Measurements from ENCODE around the gene PKD1.

The PKD1 gene

DNA sequence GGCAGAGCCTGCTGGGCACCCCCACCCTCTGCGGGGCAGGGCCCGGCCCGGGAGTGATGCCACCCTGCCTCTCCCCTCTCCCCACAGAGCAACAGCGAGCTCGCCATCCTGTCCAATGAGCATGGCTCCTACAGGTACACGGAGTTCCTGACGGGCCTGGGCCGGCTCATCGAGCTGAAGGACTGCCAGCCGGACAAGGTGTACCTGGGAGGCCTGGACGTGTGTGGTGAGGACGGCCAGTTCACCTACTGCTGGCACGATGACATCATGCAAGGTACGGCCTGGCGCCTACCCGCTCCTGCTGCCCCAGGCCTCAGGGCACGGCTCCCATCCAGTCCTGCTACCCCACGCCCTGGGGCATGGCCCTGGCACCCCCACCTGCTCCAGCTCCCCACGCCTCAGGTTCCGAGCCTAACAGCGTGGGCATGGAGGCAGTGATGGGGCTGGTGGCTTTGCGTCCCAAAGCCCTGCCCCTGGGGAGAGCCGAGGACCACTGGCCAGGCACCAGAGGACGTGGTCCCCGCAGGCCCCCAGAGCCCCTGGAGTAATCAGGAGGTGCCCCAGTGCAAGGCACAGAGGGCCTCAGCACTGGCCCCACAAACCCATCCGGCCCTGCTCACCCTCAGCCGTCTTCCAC, 49.5 kb downstream of the PKD1 start:
- FAIRE-seq, result no peak

DNA sequence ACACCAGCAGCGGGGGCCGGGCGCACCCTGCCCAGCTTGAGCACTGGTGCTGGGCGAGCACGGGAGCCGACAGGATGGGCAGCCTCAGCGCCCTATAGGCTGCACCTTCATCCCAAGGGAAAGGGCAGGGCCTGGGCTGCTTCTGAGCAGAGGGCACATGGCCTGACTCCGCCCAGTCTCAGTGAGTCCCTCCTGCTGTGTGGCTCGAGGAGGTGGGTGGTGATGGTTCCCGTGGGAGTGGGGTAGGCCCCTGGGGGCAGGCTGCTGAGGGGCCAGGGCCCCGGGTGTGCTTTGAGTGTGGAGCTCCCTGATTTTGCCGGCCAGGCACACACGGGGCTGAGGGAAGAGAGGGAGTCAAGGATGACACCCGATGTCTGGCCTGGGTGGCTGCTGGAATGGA, 50.0 kb downstream of the PKD1 start:
- FAIRE-seq, result no peak

DNA sequence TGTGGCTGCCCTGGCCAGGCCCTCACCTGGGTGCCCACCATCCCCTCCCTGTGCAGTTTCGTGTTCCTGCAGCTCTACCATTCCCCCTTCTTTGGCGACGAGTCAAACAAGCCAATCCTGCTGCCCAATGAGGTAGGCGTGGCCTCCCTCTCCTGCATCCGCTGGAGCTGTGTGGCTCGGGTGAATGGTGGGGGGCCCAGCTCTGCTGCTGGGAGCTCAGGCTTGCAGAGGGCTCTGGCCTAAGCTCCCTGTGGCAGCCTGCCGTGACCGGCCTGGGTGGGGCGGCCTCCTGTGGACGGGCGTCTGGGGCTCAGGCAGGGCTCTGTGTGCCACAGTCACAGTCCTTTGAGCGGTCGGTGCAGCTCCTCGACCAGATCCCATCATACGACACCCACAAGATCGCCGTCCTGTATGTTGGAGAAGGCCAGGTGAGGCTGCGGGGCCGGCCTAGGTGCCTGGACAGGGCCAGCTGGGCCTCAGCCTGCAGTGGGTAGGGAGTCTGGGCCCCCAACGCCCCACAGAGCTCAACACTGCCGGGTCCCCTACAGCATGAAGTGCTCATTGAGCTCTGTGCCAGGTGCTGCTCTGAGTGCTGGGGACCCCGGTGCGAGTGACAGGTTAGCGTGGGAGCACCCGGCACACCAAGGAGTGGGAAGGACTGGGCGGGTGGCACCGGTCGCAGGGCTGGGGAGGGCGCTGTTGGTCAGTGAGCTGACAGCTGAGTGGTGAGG, 50.6 kb downstream of the PKD1 start:
- FAIRE-seq, result no peak

- FAIRE-seq, result no peak
These were observed 51.6 kb downstream of the PKD1 start for GRCh38 chr16:2083876-2084780.

- no peak for FAIRE-seq
These were observed 52.3 kb downstream of the PKD1 start for GRCh38 chr16:2083409-2083808.

GRCh38 chr16:2082983-2083364, 52.7 kb downstream of the PKD1 start:
- FAIRE-seq, result no peak

DNA sequence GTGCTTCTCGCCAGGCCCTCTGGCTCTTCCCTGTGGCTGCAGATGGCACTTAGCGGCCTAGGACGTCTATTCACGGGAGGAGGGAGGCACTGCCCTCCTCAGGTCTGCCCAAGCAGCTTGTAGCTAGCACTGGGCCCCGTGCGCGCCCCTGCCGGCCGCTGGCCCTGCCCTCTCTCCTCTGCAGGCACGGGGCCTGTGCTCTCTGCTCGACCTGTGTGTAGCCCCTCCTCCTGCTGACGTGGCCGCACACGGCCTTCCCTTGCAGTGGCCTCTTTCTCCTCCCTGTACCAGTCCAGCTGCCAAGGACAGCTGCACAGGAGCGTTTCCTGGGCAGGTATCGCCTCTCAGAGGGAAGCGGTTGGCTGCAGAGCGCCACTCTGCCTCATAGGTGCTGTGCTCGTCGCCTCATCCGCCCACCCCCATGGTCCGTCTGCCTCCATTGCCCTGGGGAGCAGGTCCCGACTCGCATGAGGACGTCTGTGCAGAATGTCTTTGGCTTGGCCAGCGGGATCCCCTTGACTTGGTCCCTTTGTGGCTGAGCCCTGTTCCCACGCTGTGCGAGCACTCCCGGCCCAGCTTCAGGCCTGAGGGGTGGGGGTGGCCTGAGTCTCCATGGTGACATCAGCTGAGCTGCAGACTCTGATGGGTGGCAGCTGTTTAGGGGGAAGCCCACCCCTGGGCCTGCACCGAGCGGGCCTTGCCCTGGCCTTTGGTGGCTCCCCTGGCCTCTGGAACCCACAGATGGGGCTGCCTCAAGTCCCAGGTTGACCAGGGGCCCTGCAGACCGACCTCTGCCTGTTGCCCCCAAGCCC, 53.3 kb downstream of the PKD1 start:
- FAIRE-seq, result no peak

DNA sequence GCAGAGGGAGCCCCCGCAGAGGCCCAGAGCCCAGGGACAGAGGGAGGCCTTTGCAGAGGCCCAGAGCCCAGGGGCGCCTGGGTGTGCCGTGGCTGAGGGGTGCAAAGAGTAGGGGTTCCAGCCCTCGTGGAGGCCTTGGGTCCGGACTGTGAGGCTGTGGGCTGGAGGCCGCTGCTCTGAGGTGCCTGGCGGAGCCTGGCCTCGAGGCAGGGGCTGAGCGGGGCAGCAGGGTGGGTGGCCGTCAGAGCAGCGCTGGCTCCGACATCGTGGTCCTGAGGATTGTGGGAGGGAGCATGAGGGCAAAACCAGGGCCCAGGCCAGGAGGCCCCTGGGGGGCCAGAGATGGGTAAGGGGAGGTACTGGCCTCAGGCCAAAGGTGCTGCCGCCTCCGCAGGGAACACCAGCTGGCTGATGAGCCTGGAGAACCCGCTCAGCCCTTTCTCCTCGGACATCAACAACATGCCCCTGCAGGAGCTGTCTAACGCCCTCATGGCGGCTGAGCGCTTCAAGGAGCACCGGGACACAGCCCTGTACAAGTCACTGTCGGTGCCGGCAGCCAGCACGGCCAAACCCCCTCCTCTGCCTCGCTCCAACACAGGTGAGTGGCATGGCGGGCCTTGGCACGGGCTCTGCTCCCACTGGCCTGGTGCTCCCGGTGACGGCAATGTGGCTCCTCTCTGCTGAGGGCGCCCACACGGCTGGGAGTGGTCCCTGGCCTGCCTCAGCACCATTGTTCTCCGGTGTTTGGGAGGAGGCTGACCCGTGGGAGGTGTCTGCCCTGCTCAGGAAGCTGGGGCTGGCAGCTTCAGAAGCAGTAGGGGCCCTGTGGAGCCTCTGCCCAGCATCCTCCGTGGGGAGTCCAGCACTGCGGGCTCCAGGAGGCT, 54.3 kb downstream of the PKD1 start:
- no peak for FAIRE-seq

GRCh38 chr16:2079991-2080390, 55.7 kb downstream of the PKD1 start:
- no peak for FAIRE-seq

- no peak for FAIRE-seq
These were observed 56.3 kb downstream of the PKD1 start for GRCh38 chr16:2079311-2079800.

- FAIRE-seq, result no peak
These were observed 57.0 kb downstream of the PKD1 start for GRCh38 chr16:2078691-2079090.

DNA sequence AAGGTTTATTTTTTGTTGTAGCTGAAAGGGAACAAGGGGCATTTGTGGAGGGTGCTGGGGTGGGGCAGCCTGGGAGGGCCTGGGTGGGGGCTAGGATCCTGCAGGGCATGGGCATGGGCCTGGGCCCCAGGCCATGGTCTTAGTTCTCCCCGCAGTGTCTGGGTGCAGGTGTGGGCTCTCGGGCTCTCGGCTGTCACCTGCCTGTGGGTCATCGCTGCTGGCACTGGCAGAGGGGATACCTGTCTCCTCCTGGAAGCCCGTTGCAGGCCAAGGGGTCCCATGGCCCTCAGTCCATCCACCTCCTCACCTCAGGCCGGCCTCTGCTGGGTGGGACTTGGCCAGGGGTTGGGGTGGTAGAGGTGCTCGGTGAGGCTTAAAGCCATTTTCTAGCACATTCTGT, 57.6 kb downstream of the PKD1 start:
- FAIRE-seq, result no peak

- FAIRE-seq, result no peak
These were observed 58.0 kb downstream of the PKD1 start for GRCh38 chr16:2077696-2078095.

DNA sequence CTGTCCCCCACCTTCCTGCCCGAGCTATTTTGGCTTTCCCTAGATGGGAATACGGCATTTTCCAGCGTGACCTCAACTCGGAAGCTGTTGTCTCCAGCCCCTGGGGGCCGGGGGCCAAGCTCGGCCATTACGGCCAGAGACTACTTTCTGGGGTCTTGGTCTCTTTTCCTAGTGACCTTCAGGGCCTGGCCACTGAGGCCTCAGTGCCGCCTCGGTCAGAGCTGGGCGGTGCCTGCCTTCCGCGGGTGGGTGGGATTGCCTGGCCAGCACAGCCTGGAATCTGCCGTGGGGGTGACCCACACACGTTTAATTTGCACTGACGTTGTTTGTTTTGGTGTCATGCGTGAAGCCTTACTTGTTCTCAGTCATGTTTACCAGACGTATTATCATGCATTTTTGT, 58.7 kb downstream of the PKD1 start:
- no peak for FAIRE-seq

GRCh38 chr16:2076072-2076865, 59.4 kb downstream of the PKD1 start:
- FAIRE-seq, result no peak

GRCh38 chr16:2075631-2076030, 60.1 kb downstream of the PKD1 start:
- no peak for FAIRE-seq

DNA sequence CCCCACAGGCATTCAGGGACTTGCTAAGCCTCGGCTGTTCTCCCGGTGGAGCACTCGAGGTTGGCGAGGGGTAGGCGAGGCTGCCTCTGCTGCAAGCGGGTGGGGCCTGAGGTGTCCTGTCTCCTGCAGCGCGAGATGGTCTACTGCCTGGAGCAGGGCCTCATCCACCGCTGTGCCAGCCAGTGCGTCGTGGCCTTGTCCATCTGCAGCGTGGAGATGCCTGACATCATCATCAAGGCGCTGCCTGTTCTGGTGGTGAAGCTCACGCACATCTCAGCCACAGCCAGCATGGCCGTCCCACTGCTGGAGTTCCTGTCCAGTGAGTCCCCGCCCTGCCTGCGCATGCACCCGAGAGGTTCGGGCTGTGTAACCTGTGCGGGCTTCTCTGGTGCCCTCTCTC, 61.6 kb downstream of the PKD1 start:
- FAIRE-seq, result no peak

GRCh38 chr16:2072926-2073325, 62.8 kb downstream of the PKD1 start:
- no peak for FAIRE-seq

- FAIRE-seq, result no peak
These were observed 64.1 kb downstream of the PKD1 start for GRCh38 chr16:2071454-2072202.
